HG02970 (cell line): ENCODE measurements around the gene TMEM121B.

Source experiments
- ATAC-seq: cut with Tn5 transposase; IDR thresholded peaks from one replicate; pipeline ENCODE4 v1.9.1; 2021; ENCODE audit warnings: mild to moderate bottlenecking, moderate library complexity, moderate number of reproducible peaks; ENCODE audit not compliant: unreplicated experiment, low FRiP score

The TMEM121B gene

GRCh38 chr22:17113600-17113999 is 7.6 kb downstream of the TMEM121B start:
- ATAC-seq: no peak

- no peak for ATAC-seq
Measured at GRCh38 chr22:17112491-17113042, 8.6 kb downstream of the TMEM121B start.

GRCh38 chr22:17110791-17111550 is 10.2 kb downstream of the TMEM121B start:
- ATAC-seq: no peak

GRCh38 chr22:17109976-17110375 is 11.2 kb downstream of the TMEM121B start:
- ATAC-seq: no peak

GRCh38 chr22:17109113-17109865 is 11.9 kb downstream of the TMEM121B start:
- no peak for ATAC-seq

- no peak for ATAC-seq
Measured at GRCh38 chr22:17108256-17109112, 12.7 kb downstream of the TMEM121B start.

GRCh38 chr22:17107547-17107810 is 13.7 kb downstream of the TMEM121B start:
- ATAC-seq: no peak

GRCh38 chr22:17106785-17107546 is 14.2 kb downstream of the TMEM121B start:
- no peak for ATAC-seq

GRCh38 chr22:17106161-17106784 is 14.9 kb downstream of the TMEM121B start:
- no peak for ATAC-seq

- no peak for ATAC-seq
Measured at GRCh38 chr22:17105143-17106129, 15.7 kb downstream of the TMEM121B start.

GRCh38 chr22:17104336-17104935 is 16.7 kb downstream of the TMEM121B start:
- ATAC-seq: no peak

GRCh38 chr22:17103351-17103750 is 17.8 kb downstream of the TMEM121B start:
- no peak for ATAC-seq

- no peak for ATAC-seq
Measured at GRCh38 chr22:17102297-17102667, 18.9 kb downstream of the TMEM121B start.

- ATAC-seq: no peak
Measured at GRCh38 chr22:17101475-17102296, 19.5 kb downstream of the TMEM121B start.

- no peak for ATAC-seq
Measured at GRCh38 chr22:17100621-17101020, 20.5 kb downstream of the TMEM121B start.

- no peak for ATAC-seq
Measured at GRCh38 chr22:17098379-17098819, 22.8 kb downstream of the TMEM121B start.

- ATAC-seq: no peak
Measured at GRCh38 chr22:17097701-17098100, 23.5 kb downstream of the TMEM121B start.
